ENCODE results near the gene LHFPL5. TPM values are rescaled to one million over a fixed set of nuclear protein-coding genes. Genes with fewer than 3 reads are reported as not detected.

Gene LHFPL5
- total RNA-seq, 1 donor from 2014 or later = not detected

DNA sequence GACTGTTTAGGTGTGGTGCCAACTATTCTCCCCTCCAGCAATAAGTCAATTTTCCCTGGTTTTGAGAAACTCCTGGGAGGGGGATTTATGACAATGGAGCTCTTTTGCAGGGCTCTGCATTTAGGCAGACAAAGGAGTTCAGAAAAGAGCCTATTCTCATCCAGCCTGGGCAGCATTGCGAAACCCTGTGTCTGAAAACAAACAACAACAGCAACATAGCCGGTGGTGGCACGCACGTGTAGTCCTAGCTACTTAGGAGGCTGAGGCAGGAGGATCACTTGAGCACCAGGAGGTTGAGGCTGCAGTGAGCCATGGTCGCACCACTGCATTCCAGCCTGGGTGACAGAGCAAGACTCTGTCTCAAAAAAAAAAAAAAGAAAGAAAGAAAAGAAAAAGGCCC lies 14.5 kb upstream of the LHFPL5 start:
- ATAC-seq (no peak), DNase-seq (ENCODE audit: low spot score) (no peak)

DNA sequence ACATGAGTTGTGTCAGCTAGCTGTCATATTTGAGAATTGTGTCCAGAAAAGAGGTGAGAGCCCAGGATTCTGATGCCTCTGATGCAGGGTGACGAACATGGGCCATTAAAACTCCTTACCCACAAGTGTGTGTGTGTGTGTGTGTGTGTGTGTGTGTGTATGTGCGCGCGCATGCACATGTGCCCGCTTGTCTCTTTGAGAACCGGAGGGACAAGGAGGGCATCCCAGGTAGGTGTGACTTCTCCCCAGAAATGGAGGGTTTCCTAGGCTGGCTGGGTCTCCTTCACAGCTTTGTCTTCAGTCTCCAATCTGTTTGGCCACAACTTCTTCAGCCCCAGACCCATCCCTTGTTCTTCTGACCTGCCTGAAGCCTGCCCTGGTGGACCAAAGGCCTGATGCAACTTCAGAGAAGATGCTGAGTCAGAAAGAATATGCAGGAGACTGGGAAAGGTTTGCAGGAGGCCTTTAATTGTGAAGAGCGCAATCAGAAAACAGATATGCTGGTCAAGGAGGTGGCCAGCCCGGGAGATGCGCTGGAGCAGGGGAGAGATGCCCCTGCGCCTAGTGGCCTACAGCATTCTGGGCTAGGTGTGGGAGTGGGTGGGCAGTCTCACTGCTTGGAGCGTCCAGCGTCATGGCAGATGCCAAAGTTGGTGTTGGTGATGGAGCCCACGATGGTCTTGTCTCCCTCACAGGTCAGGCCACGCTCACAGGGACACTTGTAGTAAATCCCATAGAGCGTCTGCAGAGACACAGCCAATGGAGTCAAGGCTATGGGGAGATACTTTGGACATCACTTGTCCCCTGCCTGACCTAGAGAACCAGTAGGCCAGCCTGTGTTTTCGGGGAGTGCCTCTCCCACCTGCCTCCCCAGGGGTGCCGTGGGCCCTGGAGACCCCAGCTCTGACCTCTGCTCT lies 10.4 kb upstream of the LHFPL5 start:
- DNase-seq (ENCODE audit: low spot score) (no peak), ATAC-seq (no peak)

DNA sequence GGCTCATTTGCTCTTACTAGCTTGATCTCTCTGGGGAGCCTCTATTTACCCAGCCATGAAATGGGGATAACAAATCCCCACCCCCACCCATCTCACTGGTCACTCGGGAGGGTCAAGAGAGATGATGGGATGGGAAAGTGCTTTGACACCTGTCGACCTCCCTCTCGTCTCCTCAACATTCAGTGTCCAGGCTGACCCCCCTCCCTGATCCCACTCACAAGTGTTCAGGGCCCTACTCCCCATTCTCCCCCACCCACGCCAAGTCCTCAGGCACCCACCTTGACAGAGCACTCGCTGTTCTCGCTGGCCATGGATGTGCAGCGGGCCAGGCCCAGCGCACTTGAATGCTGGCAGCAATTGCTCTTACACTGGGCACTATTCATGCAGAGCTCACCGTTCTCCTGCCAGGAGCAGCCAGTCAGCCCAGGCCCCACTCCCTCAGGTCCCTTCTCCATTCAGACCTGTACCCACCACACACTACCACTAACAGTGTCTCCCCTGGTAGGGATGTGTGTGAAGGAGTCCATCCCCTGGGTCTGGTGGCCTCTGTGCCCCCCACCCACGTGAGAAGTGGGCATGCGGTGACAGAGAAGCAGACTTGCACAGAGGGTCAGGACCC lies 9.6 kb upstream of the LHFPL5 start:
- no peak for ATAC-seq
- no peak for DNase-seq (ENCODE audit: low spot score)

DNA sequence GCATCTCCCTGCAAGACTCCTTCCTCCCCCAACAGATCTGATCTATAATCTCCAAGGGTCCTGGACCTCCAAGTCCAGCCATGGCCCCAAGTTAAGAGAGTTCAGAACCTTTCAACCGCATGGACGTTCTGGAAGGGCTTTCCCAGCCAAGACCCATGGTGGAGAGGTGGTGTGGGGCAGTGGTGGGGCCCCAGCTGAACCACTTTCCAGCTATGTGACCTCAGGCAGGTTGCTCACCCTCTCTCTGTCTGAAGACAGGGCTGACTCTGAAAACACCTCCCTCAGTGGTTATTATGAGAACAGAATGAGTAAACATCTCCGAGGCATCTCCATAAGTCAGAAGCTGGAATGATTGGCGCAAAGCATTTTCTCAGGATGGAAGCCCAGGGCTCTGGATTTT lies 8.9 kb upstream of the LHFPL5 start:
- no peak for ATAC-seq

DNA sequence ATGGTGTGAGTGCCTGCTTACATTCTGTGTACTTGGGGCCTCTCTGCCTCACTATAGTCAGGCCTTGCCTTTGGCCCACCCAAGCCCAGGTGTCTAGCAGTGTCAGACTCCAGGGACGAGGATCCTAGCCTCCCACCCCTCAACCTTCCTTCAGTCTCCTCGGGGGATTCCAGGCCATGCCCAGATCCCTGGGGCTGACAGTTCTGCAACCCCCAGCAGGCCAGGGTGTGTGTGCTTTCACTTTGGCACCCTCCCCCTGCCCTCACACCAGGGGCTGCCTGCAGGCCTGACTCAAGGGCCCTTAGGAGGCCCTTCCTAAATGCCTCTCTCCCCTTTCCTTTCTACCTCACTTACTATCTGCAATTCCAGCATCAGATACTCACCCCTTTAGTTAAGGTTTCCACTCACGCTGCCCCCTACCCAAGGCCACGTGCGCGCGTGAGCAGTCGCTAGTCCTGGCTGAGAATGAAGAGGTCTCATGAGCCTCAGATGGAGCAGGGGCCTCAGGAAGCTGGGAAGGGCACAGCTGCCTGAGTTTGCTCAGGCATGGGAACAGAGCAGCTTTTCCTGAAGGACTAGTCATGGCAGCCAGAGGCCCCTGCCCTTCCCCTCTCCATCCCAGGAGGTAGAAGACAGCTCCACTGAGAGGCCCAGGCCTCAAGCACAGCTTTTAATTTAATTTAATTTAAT lies 7.2 kb upstream of the LHFPL5 start:
- DNase-seq (ENCODE audit: low spot score) (no peak), ATAC-seq (no peak)

More for the DNA sequence above, 8.9 kb upstream of the LHFPL5 start:
- DNase-seq (ENCODE audit: low spot score) = no peak

DNA sequence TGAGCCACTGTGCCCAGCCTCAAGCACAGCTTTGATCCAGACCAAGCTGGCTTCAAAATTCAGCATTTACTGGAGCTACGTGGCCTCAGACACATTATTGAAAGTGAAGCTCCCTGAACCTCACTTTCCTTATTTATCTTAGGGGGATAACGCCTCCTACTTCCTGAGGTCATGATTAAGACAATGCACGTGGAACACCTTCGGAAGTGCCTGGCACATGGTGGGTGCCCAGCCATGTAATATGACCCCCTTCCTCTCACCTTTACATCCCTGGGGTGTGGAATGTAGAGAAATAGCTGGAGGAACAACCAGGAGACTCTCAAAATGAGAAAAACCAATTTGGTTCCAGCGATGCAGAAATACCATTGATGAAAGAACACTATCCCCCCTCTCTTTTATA lies 6.4 kb upstream of the LHFPL5 start:
- DNase-seq (ENCODE audit: low spot score) (no peak), ATAC-seq (no peak)

DNA sequence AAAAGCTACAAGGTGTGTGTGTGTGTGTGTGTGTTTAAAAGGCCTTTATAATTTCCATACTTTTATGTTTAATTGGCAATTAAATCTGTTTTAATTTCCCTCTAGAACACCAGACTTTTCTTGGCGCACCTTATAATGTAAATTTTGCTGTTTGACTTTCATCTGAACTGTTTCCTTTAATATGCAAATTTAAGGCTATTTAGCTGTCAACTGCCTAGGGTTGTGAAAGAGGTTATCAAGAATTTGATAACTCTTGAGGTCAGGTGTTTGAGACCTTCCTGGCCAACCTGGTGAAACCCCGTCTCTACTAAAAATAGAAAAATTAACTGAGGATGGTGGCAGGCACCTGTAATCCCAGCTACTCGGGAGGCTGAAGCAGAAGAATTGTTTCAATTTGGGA lies 4.0 kb upstream of the LHFPL5 start:
- ATAC-seq (no peak), DNase-seq (ENCODE audit: low spot score) (no peak)

DNA sequence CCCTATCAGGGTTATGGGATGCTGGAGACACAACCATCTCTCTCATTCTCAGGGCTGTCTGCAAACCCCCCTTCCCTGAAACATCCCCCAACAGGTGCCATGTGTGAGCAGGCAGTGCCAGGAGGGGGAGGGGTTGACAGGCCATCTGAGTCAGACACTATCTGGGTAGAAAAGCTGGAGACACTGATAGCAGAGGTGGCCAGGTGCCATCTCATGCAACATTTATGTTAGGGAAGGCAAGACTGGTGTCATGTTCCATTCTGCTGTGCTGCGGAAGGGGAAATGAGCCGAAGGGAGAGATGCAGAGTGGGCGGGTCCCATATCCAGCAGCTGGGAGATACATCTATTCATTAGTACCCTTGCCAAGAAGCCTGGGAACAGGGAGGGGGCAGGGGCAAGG lies 3.5 kb downstream of the LHFPL5 start:
- DNase-seq (ENCODE audit: low spot score) = no peak
- ATAC-seq = no peak

DNA sequence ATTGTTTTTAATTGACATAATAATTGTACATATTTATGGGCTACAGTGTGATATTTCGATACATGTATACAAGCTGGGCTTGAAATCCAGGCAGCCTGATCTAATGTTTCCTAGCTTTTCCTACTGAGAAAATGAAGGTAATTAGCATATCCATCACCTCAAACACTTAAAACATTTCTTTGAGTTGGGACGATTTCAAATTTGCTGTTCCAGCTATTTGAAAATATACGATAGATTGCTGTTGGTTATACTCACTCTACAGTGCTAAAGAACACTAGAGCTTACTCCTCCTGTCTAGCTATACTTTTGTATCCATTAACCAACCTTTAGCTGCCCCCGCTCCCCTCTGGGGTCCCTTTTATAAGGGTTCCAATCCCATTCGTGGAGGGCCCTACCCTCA lies 4.7 kb downstream of the LHFPL5 start:
- DNase-seq (ENCODE audit: low spot score) = no peak
- ATAC-seq = no peak

DNA sequence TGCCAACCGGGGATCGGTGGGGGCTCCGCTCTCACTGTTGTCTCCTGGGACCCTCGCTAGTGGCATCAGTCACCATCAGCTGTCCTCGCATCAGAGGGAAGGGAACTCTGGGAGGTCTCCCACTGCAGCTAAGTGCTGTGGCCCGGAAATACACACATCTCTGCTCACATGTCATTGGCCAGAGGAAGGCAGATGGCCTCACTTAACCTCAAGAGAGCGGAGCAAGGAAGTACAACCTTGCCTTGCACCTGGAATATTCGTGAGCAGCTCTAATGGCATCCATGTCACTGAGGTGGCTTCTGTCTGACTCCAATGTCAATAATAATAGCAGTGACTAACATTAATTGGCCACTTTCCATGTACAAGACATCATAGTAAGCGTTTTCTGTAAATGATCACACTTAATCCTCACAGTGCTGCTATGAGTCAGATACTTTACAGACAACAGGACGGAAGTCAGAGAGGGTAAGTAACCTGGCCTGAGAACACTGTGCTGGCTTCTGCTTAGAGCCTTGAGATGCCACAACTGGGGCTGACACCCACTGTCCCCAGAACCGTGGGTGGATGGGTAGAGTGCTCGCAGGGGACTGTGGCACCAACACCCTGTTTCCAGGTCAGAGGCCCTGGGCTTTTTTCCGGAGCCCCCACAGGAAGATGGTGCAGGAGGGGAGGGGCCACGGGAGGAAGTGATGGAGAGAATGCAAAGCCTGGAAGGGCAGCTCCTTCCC lies 6.0 kb downstream of the LHFPL5 start:
- ATAC-seq = no peak
- no peak for DNase-seq (ENCODE audit: low spot score)

DNA sequence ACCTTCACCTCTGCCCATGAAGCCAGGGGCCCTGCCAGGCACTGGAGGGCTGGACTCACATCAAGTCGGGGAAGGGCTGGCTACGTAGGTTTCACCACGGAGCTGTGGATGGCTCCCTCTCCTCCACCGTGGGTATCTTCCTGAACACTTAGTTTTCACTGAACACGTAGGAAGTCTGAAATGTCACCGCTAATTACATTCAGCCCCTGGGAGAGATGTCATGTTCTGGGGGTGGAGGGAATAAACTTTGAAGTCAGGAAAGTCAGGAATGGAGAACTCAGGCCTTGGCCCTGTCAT lies 6.5 kb downstream of the LHFPL5 start:
- ATAC-seq (no peak), DNase-seq (ENCODE audit: low spot score) (no peak)

DNA sequence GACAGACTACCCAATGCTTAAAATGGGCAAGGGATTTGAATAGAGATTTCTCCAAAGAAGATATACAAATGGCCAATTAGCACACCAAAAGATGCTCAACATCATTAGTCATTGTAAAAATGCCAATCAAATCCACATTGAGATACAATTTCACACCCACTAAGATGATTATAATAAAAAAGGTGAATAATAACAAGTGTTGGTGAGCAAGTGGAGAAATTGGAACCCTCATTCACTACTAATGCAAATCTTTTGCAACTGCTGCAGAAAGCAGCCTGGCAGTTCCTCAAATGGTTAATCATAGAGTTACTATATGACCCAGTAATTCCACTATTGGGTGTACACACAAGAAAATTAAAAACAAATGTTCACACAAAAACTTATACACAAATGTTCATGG lies 12.4 kb downstream of the LHFPL5 start:
- DNase-seq (ENCODE audit: low spot score) (no peak), ATAC-seq (no peak)

DNA sequence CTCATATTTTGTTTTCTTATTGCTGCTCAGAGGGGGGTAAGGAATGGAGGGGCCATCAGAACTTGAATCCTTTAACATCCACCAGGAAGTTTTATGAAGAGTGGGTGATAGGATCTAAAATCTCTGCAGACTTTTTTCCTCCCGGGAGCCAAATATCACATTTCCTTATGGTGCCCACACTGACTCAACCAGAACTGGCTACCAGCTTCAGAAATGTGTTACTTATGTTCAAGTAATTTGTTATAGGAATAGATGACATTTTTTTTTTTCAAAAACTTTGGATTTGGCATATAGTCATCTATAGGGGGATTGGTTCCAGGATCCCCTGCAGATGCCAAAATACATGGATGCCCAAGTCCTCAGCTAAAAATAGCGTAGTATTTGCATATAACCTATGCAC lies 18.4 kb downstream of the LHFPL5 start:
- DNase-seq (ENCODE audit: low spot score) = no peak
- no peak for ATAC-seq

DNA sequence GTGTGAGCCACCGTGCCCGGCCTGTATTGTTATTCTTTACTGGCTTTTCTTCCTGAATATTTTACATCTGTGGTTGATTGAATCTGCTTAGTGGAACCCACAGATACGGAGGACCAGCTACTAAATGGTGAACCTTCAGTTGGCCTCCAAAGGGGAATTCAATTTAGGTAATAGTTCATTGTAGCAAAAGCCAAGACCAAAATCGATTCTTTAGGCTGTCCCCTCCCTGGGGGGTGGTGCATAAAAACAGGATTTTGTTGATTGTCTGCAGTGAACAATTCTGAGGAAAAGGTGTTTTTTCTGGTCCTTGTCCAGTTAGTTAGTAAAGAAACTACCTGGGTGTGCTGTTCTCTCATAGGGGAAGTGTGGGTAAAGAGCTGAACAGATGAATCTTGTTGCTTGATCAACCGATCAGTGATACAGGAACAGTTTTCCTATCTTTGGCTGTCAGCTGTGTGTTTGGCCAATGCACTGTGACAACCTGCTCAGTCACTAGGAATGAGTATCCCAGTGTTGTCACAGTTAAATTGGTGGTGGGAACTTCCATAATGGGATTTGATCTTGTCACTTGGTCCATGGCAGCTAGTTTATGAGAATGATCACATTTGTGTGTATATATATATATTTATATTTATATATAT lies 19.5 kb downstream of the LHFPL5 start:
- peak; percentile 76 for ATAC-seq
- no peak for DNase-seq (ENCODE audit: low spot score)

DNA sequence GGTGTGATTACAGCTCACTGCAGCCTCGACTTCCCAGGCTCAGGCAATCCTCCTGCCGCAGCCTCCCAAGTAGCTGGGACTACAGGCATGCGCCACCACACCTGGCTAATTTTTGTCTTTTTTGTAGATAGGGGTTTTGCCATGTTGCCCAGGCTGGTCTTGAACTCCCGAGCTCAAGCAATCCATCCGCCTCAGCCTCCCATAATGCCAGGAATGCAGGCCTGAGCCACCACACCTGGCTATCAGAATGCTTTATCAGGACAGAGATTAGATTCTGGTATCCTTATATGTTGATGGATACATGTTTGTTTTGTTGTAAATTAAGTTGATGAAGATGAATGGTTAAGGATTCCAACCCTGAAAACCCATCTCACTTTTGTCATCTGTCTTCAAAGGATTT lies 24.2 kb downstream of the LHFPL5 start:
- DNase-seq (ENCODE audit: low spot score) = no peak
- ATAC-seq = no peak

DNA sequence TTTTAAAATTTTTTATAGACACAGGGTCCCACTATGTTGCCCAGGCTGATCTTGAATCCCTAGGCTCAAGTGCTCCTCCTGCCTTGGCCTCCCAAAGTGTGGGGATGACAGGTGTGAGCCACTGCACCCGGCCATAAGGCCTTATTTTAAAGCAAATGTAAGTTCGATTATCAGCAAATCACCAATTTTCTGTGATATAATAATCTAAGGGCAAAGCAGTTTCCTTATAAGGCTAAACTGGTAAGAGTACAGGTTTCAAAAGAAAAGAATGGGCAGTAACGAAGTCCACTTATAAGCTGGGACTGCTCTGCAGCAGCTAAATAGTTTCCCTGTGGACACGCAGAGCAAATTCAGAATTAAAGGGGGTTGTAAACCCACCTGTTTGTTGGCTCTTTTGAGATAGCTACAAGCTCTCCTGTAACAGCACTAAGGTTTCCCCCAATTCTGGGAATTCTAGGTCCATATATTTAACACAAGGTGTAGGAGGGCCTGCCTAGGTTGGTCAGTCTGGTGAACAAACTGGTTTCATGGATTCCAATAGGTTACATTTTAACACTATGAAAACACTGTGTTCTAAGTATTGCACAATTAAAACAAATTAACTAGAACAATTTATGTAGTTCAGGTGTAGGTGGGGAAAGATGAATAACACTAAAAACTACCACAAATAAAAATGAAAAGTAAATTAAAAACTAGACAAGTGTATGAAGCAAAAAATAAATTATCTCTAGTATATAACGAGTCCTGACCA lies 26.3 kb downstream of the LHFPL5 start:
- ATAC-seq (peak; percentile 87), DNase-seq (ENCODE audit: low spot score) (no peak)

DNA sequence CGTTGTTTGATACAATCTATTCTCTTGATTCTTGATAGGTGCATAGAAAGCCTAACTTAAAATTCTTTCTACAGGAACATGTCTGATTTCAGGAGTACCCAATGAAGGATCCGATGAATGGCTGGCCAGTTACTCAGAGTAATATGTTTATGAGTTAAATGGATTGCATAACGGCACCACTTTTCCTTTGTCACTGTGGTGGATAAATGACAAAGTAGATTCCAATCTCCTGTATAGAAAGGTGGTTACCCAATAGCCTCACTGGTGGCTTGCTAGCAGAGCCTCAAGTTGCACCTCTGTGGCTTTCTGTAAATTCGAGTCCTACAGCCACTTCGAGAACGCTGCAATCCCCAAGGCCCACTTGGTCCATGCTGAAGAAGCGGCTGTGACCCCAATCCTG lies 28.4 kb downstream of the LHFPL5 start:
- DNase-seq (ENCODE audit: low spot score) = no peak
- no peak for ATAC-seq

DNA sequence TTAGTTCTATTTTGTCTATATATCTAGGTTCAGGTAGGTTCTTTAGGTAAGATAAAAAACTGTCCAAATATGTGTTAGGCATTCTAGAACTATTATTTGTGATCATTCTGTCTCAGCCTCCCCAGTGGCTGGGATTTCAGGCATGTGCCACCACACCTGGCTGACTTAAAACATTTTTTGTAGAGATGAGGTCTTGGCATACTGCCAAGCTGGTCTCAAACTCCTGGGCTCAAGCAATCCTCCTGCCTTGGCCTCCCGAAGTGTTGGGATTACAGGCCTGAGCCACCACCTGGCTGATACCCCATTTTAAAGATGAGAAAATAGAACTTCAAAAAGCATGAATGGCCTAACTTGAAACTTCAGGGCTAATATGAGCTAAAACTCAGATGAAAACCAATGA lies 33.9 kb downstream of the LHFPL5 start:
- ATAC-seq (no peak), DNase-seq (ENCODE audit: low spot score) (no peak)

DNA sequence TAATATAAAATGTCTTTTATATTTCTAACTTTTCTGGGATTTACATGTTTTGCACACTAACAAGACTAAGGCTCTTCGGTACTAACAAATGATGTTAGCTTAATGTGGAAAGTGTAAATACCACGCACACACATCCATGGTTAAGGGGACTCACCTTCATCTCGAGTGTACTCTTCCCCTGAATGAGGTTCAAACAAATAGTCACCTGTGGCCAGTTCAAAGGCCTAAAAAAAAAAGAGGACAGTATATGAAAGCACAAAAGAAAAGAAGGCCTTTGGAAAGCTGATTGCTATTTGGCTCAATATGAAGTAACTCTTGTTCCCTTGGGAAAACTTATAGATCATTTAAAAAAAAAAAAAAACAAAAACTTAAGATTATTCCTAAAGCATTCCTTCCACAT lies 37.2 kb downstream of the LHFPL5 start:
- DNase-seq (ENCODE audit: low spot score) = no peak
- no peak for ATAC-seq

DNA sequence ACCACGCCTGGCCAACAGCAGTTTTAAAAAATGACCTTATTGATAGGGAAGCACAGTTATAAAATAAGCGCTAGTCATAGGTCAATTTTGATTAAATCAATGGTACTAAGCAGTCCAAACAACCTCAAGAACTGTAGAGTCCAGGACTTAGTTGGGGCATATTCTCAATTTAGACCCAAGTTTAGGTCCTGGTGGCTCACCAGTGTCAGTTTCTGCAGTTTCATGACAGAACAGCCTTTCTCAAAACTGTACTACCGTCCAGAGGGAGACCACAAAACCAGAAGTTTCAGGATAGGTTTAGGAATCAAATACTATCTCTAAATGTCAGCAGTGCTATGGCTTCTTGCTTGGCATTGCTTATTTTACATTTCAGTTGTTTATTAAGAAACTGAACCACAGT lies 39.1 kb downstream of the LHFPL5 start:
- no peak for ATAC-seq

More for the DNA sequence above, 39.1 kb downstream of the LHFPL5 start:
- DNase-seq (ENCODE audit: low spot score) = no peak

Data from left lobe of liver (tissue), 2 donors.